Endothelial cell (in vitro differentiated cells): ENCODE data around the gene F2RL1. TPM values are rescaled to one million over a fixed set of nuclear protein-coding genes. Genes with fewer than 3 reads are reported as not detected.
A peak's percentile ranks its signal among the peaks of the same experiment; 100 is the strongest.

ENCODE experiments used
- DNase-seq: peaks from one replicate; pipeline ENCODE4 v3.0.0; 2021; ENCODE audit warnings: low spot score
- H3K27ac Mint-ChIP-seq: one replicate; pipeline ENCODE4 v1.8.0; 2021; ENCODE audit warnings: mixed read lengths, inconsistent platforms; ENCODE audit not compliant: unreplicated experiment
- H3K27me3 Mint-ChIP-seq: one replicate; pipeline ENCODE4 v1.8.0; 2021; ENCODE audit warnings: mild to moderate bottlenecking, moderate library complexity, mixed read lengths, inconsistent platforms; ENCODE audit not compliant: unreplicated experiment
- H3K36me3 Mint-ChIP-seq: one replicate; pipeline ENCODE4 v1.8.0; 2021; ENCODE audit warnings: mild to moderate bottlenecking, low read depth, mixed read lengths, inconsistent platforms; ENCODE audit not compliant: unreplicated experiment
- H3K4me1 Mint-ChIP-seq: one replicate; pipeline ENCODE4 v1.8.0; 2021; ENCODE audit warnings: mild to moderate bottlenecking, mixed read lengths, inconsistent platforms; ENCODE audit not compliant: unreplicated experiment
- H3K4me3 Mint-ChIP-seq: one replicate; pipeline ENCODE4 v1.8.0; 2021; ENCODE audit warnings: mild to moderate bottlenecking, mixed read lengths, inconsistent platforms; ENCODE audit not compliant: unreplicated experiment
- H3K9me3 Mint-ChIP-seq: one replicate; pipeline ENCODE4 v1.8.0; 2021; ENCODE audit warnings: mixed read lengths, inconsistent platforms; ENCODE audit not compliant: unreplicated experiment
- total RNA-seq: library from RNA; stranded (reverse); fragmentation: NEBNext Ultra II Directional; extraction: Animal tissue kit (Norgen Biotek cat#: 25700); gene quantifications from one replicate; pipeline ENCODE4 v1.2.1, GENCODE V29; 2021; ENCODE audit not compliant: unreplicated experiment
- TF ChIP-seq, protein P1 (sequence below): fragments of 200-600 bp; sonication (generic); IDR thresholded peaks from one replicate; pipeline ENCODE4 v1.5.0; 2021; ENCODE audit warnings: antibody characterized with exemption; ENCODE audit not compliant: unreplicated experiment

The F2RL1 gene
- total RNA-seq, 1 donor from 2014 or later: 141 TPM

DNA sequence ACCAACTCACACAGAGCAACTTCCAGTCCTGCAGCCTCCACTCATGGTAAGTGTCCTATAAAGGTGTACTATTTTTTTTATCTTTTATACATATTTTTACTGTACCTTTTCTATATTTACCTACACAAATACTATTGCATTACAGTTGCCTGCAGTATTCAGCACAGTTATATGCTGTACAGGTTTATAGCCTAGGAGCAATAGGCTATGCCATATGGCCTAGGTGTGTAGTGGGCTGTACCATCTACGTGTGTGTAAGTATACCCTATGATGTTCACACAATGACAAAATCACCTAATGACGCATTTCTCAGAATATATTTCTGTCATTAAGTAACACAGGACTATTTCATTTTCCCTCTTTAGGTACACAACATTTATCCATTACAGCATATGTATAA lies 47.7 kb downstream of the F2RL1 start:
- H3K9me3 Mint-ChIP-seq: no peaks in the 10 kb centered on the region
- DNase-seq: no peak
- H3K36me3 Mint-ChIP-seq: no peaks in the 10 kb centered on the region
- H3K4me1 Mint-ChIP-seq: peaks cover 5% of the 10 kb centered on the region
- no peak overlapping the region for H3K4me3 Mint-ChIP-seq
- TF ChIP-seq, protein P1, sequence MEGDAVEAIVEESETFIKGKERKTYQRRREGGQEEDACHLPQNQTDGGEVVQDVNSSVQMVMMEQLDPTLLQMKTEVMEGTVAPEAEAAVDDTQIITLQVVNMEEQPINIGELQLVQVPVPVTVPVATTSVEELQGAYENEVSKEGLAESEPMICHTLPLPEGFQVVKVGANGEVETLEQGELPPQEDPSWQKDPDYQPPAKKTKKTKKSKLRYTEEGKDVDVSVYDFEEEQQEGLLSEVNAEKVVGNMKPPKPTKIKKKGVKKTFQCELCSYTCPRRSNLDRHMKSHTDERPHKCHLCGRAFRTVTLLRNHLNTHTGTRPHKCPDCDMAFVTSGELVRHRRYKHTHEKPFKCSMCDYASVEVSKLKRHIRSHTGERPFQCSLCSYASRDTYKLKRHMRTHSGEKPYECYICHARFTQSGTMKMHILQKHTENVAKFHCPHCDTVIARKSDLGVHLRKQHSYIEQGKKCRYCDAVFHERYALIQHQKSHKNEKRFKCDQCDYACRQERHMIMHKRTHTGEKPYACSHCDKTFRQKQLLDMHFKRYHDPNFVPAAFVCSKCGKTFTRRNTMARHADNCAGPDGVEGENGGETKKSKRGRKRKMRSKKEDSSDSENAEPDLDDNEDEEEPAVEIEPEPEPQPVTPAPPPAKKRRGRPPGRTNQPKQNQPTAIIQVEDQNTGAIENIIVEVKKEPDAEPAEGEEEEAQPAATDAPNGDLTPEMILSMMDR: no peak
- peaks cover 2% of the 10 kb centered on the region for H3K27me3 Mint-ChIP-seq
- no peak overlapping the region for H3K27ac Mint-ChIP-seq

DNA sequence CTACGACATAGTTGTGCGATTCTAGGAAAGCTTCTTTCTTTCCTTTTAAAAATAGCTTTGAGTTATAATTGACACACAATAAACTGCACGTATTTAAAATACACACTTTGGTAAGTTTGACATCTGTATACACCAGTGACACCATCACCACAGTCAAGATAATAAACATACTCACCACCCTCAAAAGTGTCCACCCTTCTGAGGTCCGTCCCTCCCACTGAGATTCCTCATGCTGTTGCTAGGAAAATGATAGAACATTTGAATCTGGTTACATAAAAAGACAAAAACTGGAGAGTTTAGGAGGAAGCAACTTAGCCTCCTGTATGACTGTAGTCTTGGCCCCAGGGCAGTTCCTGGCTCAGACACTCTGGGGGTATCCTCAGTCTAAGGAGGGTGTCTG lies 48.2 kb downstream of the F2RL1 start:
- peaks cover 5% of the 10 kb centered on the region for H3K4me1 Mint-ChIP-seq
- H3K27me3 Mint-ChIP-seq: peaks cover 2% of the 10 kb centered on the region
- H3K9me3 Mint-ChIP-seq: no peaks in the 10 kb centered on the region
- TF ChIP-seq, protein P1: no peak
- no peak overlapping the region for H3K4me3 Mint-ChIP-seq
- no peak for DNase-seq
- H3K36me3 Mint-ChIP-seq: no peaks in the 10 kb centered on the region
- H3K27ac Mint-ChIP-seq: no peak overlapping the region

DNA sequence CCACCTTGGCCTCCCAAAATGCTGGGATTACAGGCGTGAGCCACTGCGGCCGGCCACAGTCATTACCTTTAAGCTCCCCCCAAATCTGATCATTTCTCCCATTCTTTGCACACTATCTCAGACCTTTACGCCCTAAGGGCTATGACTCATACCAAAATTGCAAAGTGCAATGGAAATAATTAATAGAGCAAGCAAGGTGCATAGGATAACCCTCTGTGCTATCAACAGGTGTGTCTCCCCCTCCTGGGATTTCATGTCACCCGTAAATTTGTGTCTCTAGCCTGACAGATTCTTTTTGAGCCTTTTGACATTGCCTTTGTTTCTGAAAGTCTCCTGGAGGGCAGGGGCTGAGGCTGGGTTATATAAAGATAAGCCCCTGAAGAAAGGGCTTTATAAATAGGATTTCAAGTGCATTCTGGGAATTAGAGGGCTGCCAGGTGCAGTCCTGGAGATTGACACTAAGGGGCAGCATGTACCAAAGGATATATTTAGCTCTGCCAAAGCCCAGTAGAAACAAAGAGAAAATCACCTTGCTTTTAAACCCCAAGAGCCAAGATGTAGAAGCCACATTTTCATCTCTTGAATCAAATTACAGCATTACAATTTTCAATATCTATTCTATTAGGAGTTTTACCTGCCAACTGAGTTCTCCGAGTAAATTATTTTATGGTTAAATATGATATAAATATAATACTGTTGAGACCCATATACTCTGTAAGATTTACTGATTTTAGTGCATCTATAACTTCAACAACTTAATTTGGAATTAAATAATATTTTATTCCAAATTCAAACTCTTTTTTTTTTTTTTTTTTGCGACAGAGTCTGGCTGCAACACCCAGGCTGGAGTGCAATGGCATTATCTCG lies 49.2 kb downstream of the F2RL1 start:
- Mint-ChIP-seq H3K4me3 (no peak overlapping the region), H3K27ac (no peak overlapping the region), H3K36me3 (no peaks in the 10 kb centered on the region), H3K27me3 (peaks cover 2% of the 10 kb centered on the region), H3K9me3 (no peaks in the 10 kb centered on the region), H3K4me1 (peaks cover 2% of the 10 kb centered on the region)
- TF ChIP-seq, protein P1: peak; percentile 74
- DNase-seq: peak; percentile 77

DNA sequence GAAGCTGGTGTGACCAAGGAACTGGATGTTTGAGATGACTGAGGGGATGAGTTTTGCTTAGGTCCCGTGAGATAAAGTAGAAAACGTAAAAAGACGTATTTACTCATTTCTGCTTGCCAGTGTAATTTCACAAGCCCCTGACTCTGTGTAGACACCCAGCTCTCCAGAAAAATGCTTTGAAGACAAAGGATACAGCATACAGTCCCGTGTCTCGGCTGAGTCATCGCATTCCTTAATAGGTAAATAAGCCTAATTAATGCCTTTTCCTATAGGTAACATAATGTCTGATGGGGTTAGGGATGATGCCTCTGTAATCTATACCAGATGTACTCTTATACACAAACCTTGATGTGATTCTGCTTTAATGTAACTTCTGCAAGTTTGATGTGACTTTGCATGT lies 51.2 kb downstream of the F2RL1 start:
- TF ChIP-seq, protein P1: no peak
- H3K27me3 Mint-ChIP-seq: peaks cover 3% of the 10 kb centered on the region
- no peaks in the 10 kb centered on the region for H3K36me3 Mint-ChIP-seq
- no peak overlapping the region for H3K4me3 Mint-ChIP-seq
- H3K9me3 Mint-ChIP-seq: no peaks in the 10 kb centered on the region
- H3K4me1 Mint-ChIP-seq: peaks cover 5% of the 10 kb centered on the region
- DNase-seq: no peak
- H3K27ac Mint-ChIP-seq: no peak overlapping the region

DNA sequence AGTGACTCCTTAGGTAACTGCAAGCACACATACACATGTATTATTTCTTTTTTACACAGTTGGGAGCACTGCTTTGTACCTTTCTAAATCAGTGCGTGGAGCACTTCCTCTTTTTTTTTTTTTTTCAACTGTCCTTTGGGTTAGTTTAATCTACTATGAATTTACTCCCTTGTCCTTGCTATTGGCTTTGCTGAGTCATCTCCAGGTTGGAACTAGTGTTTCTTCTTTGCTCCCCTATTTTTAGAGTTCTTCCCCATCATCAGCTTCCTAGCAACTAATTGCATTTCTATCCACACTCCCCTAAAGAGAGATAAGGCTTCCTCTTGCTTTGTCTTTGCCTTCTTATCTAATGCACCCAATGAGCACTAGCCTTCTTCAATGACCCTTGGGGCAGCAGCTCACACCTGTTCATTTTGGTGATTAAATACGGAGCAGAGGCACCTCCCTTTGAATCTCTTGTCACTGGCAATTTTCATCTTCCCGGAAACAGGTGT lies 55.3 kb downstream of the F2RL1 start:
- DNase-seq: no peak
- TF ChIP-seq, protein P1: no peak
- Mint-ChIP-seq H3K4me1 (peaks cover 12% of the 10 kb centered on the region), H3K4me3 (no peak overlapping the region), H3K36me3 (no peaks in the 10 kb centered on the region), H3K9me3 (no peaks in the 10 kb centered on the region), H3K27ac (peak overlapping the region; percentile 81), H3K27me3 (peaks cover 3% of the 10 kb centered on the region)
